K562 (cell line): ENCODE results near the gene TGFBR1.

Experiments used
- CHD1 ChIP-seq: fragments of 200-600 bp; sonication (generic); IDR thresholded peaks from one replicate; pipeline ENCODE4 v1.6.1; 2012; ENCODE audit warnings: mild to moderate bottlenecking, moderate library complexity, low read length, inconsistent platforms
- CREB5 ChIP-seq: fragments of 250-450 bp; sonication (Bioruptor Pico); IDR thresholded peaks from 2 replicates; pipeline ENCODE4 v1.5.0; 2020; ENCODE audit warnings: mild to moderate bottlenecking
- FOXM1 ChIP-seq, 2 experiments: fragments of 450-650 bp in 1 of 2; sonication (generic) in 1 of 2; formaldehyde crosslinking in 1 of 2; IDR thresholded peaks; 2 replicates each; pipeline versions ENCODE4 v1.6.1 to v1.9.0; 2017 to 2022; ENCODE audit warnings: low read depth in 2 of 2, mild to moderate bottlenecking in 2 of 2, missing genetic modification reagents in 1 of 2, moderate library complexity in 1 of 2
- NR2C1 ChIP-seq, 2 experiments: fragments of 450-650 bp; IDR thresholded peaks; 2 replicates each; pipeline ENCODE4 v1.6.1; 2017; ENCODE audit warnings: mild to moderate bottlenecking in 2 of 2, antibody characterized with exemption in 1 of 2, inconsistent platforms in 1 of 2, missing compliant biosample characterization in 1 of 2, missing genetic modification characterization in 1 of 2
- PCBP2 ChIP-seq: fragments of 200-400 bp; formaldehyde crosslinking; IDR thresholded peaks from 2 replicates; pipeline ENCODE4 v1.6.1; 2018; ENCODE audit warnings: low read length, low read depth, mild to moderate bottlenecking, moderate library complexity; ENCODE audit not compliant: poor library complexity, severe bottlenecking
- POLR2A ChIP-seq: fragments of 450-650 bp; conservative IDR thresholded peaks from 2 replicates; pipeline ENCODE4 v1.6.1; 2016
- SRSF9 ChIP-seq: fragments of 200-400 bp; formaldehyde crosslinking; IDR thresholded peaks from 2 replicates; pipeline ENCODE4 v1.6.1; 2017; ENCODE audit warnings: low read depth, low read length, borderline replicate concordance
- TEAD4 ChIP-seq, 2 experiments: sonication (generic) in 1 of 2; formaldehyde crosslinking in 1 of 2; IDR thresholded peaks; 2 replicates each; pipeline versions ENCODE4 v1.6.1 to v1.8.0; 2012 to 2022; ENCODE audit warnings: borderline replicate concordance in 1 of 2, inconsistent platforms in 1 of 2, low read length in 1 of 2, mild to moderate bottlenecking in 1 of 2, missing genetic modification reagents in 1 of 2
- ZEB2 ChIP-seq: fragments of 450-650 bp; IDR thresholded peaks from 2 replicates; pipeline ENCODE4 v1.6.1; 2016
- ZNF347 ChIP-seq: fragments of 450-650 bp; formaldehyde crosslinking; IDR thresholded peaks from 2 replicates; pipeline ENCODE4 v1.4.0; 2020; ENCODE audit warnings: low read depth, mild to moderate bottlenecking, moderate library complexity
- ZNF766 ChIP-seq: fragments of 200-800 bp; sonication (Bioruptor generic); conservative IDR thresholded peaks from 2 replicates; pipeline ENCODE4 v1.6.1; 2016; ENCODE audit warnings: missing genetic modification characterization, missing compliant biosample characterization
- TF ChIP-seq, protein P1 (sequence below), 3 experiments: IDR thresholded peaks in 2 of 3; conservative IDR thresholded peaks in 1 of 3; 2 replicates each; pipeline ENCODE4 v1.5.1; 2011 to 2012; ENCODE audit warnings: low read length in 3 of 3, mild to moderate bottlenecking in 3 of 3, control low read depth in 2 of 3, improper control_type of control experiment in 1 of 3, inconsistent platforms in 1 of 3, low read depth in 1 of 3, mixed read lengths in 1 of 3, moderate library complexity in 1 of 3; ENCODE audit not compliant: insufficient read depth in 2 of 3
- TF ChIP-seq, protein P2 (sequence below), 2 experiments: fragments of 450-650 bp; conservative IDR thresholded peaks; 2 replicates each; pipeline ENCODE4 v1.6.1; 2017; ENCODE audit warnings: mild to moderate bottlenecking in 2 of 2, moderate library complexity in 2 of 2
- TF ChIP-seq, protein P3 (sequence below): sonication (generic); formaldehyde crosslinking; IDR thresholded peaks from 2 replicates; pipeline ENCODE4 v1.8.1; 2023; ENCODE audit warnings: mild to moderate bottlenecking, missing genetic modification reagents, moderate library complexity

DNA sequence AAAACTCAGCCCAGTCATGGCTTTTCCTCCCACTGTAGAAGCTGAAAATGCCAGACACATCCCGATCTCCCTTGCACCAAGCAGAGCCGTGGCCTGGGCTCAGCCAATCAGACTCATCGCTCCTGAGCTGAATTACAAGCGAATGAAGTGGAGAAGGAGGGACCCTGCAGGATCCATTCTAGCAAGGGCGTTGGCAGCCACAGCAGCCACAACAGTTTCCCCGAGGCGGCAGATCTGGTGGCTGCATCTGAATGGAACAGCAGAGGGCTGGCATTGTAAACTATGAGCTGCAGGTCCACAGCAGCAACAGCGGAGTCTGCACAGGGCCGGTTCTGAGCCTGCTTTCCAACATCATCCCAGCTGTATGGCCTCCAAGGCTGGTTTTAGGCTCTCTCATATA, 93.1 kb downstream of the TGFBR1 start:
- TF ChIP-seq FOXM1 (IDR thresholded peaks at IDR 0.05; ENCODE audit: low read depth) (no peak), FOXM1 (CRISPR knock-in tag; IDR thresholded peaks at IDR 0.05; ENCODE audit: low read depth) (no peak), SRSF9 (no peak), TEAD4 (IDR thresholded peaks at IDR 0.05; ENCODE audit: low read length) (no peak), TEAD4 (CRISPR knock-in tag; IDR thresholded peaks at IDR 0.05; ENCODE audit: borderline replicate concordance) (no peak), ZEB2 (no peak), NR2C1 (IDR thresholded peaks at IDR 0.05) (no peak), NR2C1 (tag; IDR thresholded peaks at IDR 0.05) (no peak), PCBP2 (no peak), ZNF766 (CRISPR knock-in tag) (no peak), CHD1 (no peak), POLR2A (no peak), ZNF347 (no peak), CREB5 (CRISPR knock-in tag) (no peak)
- TF ChIP-seq, protein P1, sequence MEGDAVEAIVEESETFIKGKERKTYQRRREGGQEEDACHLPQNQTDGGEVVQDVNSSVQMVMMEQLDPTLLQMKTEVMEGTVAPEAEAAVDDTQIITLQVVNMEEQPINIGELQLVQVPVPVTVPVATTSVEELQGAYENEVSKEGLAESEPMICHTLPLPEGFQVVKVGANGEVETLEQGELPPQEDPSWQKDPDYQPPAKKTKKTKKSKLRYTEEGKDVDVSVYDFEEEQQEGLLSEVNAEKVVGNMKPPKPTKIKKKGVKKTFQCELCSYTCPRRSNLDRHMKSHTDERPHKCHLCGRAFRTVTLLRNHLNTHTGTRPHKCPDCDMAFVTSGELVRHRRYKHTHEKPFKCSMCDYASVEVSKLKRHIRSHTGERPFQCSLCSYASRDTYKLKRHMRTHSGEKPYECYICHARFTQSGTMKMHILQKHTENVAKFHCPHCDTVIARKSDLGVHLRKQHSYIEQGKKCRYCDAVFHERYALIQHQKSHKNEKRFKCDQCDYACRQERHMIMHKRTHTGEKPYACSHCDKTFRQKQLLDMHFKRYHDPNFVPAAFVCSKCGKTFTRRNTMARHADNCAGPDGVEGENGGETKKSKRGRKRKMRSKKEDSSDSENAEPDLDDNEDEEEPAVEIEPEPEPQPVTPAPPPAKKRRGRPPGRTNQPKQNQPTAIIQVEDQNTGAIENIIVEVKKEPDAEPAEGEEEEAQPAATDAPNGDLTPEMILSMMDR (IDR thresholded peaks at IDR 0.05 in 2 of 3, conservative IDR thresholded peaks at IDR 0.05 in 1 of 3; ENCODE audit: insufficient read depth in 2 of 3, low read depth in 1 of 3, low read length in 3 of 3), result no peak
- TF ChIP-seq, protein P2, sequence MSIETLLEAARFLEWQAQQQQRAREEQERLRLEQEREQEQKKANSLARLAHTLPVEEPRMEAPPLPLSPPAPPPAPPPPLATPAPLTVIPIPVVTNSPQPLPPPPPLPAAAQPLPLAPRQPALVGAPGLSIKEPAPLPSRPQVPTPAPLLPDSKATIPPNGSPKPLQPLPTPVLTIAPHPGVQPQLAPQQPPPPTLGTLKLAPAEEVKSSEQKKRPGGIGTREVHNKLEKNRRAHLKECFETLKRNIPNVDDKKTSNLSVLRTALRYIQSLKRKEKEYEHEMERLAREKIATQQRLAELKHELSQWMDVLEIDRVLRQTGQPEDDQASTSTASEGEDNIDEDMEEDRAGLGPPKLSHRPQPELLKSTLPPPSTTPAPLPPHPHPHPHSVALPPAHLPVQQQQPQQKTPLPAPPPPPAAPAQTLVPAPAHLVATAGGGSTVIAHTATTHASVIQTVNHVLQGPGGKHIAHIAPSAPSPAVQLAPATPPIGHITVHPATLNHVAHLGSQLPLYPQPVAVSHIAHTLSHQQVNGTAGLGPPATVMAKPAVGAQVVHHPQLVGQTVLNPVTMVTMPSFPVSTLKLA (conservative IDR thresholded peaks at IDR 0.05), result no peak
- TF ChIP-seq, protein P3, sequence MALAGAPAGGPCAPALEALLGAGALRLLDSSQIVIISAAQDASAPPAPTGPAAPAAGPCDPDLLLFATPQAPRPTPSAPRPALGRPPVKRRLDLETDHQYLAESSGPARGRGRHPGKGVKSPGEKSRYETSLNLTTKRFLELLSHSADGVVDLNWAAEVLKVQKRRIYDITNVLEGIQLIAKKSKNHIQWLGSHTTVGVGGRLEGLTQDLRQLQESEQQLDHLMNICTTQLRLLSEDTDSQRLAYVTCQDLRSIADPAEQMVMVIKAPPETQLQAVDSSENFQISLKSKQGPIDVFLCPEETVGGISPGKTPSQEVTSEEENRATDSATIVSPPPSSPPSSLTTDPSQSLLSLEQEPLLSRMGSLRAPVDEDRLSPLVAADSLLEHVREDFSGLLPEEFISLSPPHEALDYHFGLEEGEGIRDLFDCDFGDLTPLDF (CRISPR knock-in tag), result no peak
